ENCODE measurements around the gene MYOD1.

Gene MYOD1

DNA sequence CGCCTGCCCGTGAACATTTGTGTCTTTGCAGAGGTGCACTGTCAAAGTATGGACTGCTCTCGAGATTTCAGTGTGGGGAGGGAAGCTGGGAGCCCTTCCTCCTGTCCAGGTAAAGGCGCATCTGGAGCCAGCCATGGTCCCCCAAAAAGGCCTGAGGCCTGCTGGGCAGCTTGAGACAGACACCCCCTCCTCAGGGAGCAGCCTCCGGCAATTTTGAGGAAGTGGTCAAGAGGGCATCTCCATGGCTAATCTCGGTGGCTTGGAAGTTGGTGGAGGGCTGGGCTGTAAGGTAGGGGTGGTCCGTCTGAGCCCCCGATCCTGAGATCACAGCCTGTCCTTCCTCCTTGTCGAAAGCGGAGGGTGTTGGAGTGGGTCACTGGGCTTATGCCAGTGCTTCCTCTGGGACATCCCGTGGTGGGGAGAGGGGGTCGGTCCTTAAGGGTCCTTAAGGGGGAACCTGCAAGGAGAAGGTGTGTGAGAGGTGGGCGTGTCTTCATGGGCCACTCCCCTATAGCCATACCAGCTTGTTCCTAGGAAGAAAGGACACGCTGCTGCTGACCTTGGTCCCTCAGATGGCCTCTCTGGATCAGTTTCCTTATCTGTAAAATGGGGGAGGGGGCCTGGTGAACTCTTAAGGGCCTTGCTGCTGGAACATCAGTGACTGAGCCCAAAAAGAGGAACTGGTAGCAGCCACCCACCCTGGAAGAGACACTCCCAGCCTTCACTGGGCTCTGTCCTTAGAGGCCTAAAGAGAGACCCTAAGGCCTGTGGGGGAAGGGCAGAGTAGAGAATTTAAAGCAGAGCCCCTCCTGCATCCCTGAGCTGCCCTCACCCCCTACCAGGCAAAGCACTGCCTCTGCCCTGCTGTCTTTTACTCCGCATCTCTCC, 17.8 kb downstream of the MYOD1 start:
- DNase-seq (ENCODE audit: low spot score): no peak
- in situ Hi-C loops (cut with MboI; ENCODE audit: low sequenced_read_pairs, unreplicated experiment): no loop called here
- TF ChIP-seq, protein P1, sequence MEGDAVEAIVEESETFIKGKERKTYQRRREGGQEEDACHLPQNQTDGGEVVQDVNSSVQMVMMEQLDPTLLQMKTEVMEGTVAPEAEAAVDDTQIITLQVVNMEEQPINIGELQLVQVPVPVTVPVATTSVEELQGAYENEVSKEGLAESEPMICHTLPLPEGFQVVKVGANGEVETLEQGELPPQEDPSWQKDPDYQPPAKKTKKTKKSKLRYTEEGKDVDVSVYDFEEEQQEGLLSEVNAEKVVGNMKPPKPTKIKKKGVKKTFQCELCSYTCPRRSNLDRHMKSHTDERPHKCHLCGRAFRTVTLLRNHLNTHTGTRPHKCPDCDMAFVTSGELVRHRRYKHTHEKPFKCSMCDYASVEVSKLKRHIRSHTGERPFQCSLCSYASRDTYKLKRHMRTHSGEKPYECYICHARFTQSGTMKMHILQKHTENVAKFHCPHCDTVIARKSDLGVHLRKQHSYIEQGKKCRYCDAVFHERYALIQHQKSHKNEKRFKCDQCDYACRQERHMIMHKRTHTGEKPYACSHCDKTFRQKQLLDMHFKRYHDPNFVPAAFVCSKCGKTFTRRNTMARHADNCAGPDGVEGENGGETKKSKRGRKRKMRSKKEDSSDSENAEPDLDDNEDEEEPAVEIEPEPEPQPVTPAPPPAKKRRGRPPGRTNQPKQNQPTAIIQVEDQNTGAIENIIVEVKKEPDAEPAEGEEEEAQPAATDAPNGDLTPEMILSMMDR (IDR thresholded peaks at IDR 0.05; ENCODE audit: borderline replicate concordance, control extremely low read depth, extremely low read depth, insufficient read depth, missing control alignments): no peak

DNA sequence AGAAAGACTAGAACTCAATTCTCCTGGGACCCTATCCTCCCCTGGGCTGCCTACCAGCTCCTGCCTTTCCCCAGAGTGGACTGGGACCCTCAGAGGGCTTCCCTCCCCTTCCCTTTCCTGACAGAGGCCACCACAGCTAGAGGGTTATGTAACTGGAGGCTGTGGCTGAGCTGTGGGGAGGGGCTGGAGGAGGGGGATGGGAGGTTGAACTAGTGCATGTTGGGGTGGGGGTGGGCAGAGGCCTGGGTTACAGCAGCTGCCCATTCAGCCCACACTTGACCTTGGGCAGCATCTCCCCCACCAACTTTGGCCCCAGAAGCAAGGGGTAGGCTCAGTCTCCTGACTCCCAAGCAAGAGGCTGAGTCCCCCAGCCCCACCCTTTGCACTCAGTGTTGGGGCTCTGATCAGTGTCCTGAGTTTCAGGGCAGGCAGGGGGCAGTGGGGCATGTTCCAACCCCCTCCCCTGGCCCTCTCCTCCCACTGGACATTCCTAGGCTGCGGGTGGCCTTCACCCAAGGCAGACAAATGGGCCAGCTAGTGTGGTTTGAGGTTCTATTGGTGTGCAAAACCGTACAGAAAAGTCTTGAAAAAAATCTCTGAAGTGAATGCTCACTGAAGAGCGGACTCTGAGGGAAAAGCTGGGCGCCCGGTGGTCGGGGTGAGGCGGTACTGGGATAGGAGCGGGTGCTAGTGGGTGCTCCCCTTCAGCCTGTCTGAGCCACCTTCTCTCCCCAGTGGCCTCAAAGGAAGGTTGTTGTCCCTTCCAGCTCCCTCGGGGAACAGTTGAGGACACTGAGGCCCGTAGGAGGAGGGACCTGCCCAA, 19.0 kb downstream of the MYOD1 start:
- in situ Hi-C loops (cut with MboI; ENCODE audit: low sequenced_read_pairs, unreplicated experiment): no loop called here
- DNase-seq (ENCODE audit: low spot score): no peak
- TF ChIP-seq, protein P1 (IDR thresholded peaks at IDR 0.05; ENCODE audit: borderline replicate concordance, control extremely low read depth, extremely low read depth, insufficient read depth, missing control alignments): no peak

DNA sequence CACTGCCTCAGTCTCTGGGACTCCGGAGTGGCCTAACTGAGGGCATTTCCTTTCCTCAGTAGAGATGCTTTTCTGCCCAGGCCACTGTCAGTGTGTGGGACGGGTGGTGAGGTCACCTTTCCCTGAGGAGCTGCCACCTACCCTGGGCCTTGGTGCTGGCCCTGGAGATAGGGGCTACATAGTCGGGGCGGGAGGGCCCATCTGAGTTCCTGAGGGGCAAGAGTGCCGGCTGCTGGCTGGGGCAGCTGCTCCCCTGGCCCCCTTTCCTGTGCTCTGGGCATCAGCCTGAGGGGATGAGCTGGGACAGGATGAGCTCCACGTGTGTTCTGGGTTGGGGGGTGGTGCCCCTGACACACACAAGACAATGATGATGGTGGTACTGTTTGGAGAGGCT, 20.6 kb downstream of the MYOD1 start:
- no peak for DNase-seq (ENCODE audit: low spot score)
- in situ Hi-C loops (cut with MboI; ENCODE audit: low sequenced_read_pairs, unreplicated experiment): no loop called here

DNA sequence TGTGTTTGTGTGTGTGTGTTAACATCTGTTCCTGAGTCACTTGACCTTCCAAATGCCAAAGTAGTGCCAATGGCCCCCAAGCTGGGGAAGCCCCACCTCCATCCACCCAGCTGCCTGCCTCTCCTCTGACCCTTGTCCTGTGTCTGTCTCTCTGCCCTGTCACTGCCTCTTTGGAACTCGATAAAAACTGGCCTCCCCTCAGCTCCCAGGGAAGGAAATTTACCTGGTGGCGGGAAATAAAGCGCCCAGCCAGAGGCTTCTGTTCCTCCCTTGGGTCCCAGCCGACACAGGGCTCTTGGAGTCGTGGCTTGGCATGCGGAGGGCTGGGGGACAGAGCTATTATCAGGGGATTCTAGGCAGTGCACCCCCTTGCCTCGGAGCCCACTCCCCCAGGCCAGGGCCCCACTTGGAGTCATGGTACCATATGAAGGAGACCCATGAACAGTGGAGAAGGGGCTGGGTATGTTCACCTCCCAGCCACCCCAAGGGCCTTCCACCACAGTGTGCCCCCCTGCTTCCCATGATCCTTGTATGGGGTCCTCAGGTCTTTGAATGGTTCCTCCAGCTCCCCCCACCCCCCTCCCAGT, 21.4 kb downstream of the MYOD1 start:
- in situ Hi-C loops (cut with MboI; ENCODE audit: low sequenced_read_pairs, unreplicated experiment): no loop called here
- TF ChIP-seq, protein P1 (IDR thresholded peaks at IDR 0.05; ENCODE audit: borderline replicate concordance, control extremely low read depth, extremely low read depth, insufficient read depth, missing control alignments): no peak
- DNase-seq (ENCODE audit: low spot score): no peak

More for the DNA sequence above, 20.6 kb downstream of the MYOD1 start:
- TF ChIP-seq, protein P1 (IDR thresholded peaks at IDR 0.05; ENCODE audit: borderline replicate concordance, control extremely low read depth, extremely low read depth, insufficient read depth, missing control alignments): no peak

DNA sequence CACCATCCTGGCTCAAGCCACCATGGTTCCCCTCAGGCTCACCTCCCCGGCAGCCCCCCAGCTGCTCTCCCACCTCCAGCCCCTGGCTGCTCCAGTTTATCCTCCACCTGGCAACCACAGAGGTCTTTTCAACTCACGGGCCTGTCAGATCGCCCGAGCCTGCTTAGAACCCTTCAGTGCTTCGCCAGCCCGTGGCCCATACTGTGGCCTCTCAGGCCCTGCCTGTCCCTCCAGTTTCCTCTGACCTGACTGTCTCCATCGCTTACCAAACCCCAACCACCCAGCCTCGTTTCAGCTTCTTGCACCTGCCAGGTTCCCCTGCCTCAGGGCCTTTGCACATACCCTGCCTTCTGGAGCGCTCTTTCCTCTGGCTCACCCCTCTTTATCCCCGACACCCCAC, 22.1 kb downstream of the MYOD1 start:
- DNase-seq (ENCODE audit: low spot score): no peak
- in situ Hi-C loops (cut with MboI; ENCODE audit: low sequenced_read_pairs, unreplicated experiment): no loop called here
- TF ChIP-seq, protein P1 (IDR thresholded peaks at IDR 0.05; ENCODE audit: borderline replicate concordance, control extremely low read depth, extremely low read depth, insufficient read depth, missing control alignments): no peak

DNA sequence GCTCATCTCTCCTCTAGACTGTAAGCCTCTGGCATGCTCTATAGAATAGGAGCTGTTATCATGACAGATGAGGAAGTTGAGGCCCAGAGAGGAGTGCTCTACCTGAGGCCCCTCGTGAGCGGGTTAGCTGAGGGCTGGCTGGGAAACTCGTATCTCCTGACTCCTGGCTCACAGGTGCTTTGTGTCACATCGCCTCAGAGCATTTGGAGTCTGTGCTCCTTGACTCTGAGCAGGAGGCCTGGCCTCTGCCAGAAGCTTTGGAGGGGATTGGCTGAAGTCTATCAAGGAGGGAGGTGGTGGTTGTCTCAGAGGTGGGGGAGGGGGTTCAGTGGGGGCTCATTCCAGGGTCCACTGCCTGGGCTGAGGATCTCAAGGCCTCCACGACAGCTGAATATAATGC, 22.6 kb downstream of the MYOD1 start:
- in situ Hi-C loops (cut with MboI; ENCODE audit: low sequenced_read_pairs, unreplicated experiment): no loop called here
- DNase-seq (ENCODE audit: low spot score): no peak
- TF ChIP-seq, protein P1 (IDR thresholded peaks at IDR 0.05; ENCODE audit: borderline replicate concordance, control extremely low read depth, extremely low read depth, insufficient read depth, missing control alignments): no peak

Data from GM13976 (cell line).